ENCODE results near the gene MTMR2.

The MTMR2 gene

DNA sequence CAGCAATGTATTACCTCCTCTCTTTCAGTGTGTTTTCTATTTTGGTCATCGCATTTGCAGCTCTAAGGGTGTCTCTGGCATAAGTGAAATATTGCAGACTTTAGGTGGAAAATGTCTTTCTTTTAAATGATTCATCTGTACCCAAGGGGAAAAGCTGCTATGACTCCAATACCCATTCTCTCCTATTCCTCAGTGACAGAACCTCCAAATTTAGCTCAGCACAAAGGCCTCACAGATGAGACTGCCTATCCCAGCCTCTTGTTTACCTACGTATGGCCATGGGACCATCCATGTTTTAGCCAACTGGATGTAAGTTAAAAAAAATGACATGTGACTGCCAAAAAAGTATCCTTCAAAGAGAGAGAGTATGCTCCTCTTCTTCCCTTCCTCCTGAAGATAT lies 7.9 kb downstream of the MTMR2 start:
- DNase-seq (ENCODE audit: low spot score): no peak
- no peak for TF ChIP-seq CTCF (IDR thresholded peaks at IDR 0.05; ENCODE audit: extremely low read depth, insufficient read depth, missing control alignments)
- in situ Hi-C loops (cut with MboI; ENCODE audit: low pct_unique_long_range_greater_than_20kb, low sequenced_read_pairs, unreplicated experiment): no loop called here

GRCh38 chr11:95915051-95915450 lies 8.9 kb downstream of the MTMR2 start:
- DNase-seq (ENCODE audit: low spot score): no peak
- TF ChIP-seq CTCF (IDR thresholded peaks at IDR 0.05; ENCODE audit: extremely low read depth, insufficient read depth, missing control alignments): no peak
- in situ Hi-C loops (cut with MboI; ENCODE audit: low pct_unique_long_range_greater_than_20kb, low sequenced_read_pairs, unreplicated experiment): no loop called here

- in situ Hi-C loops (cut with MboI; ENCODE audit: low pct_unique_long_range_greater_than_20kb, low sequenced_read_pairs, unreplicated experiment): no loop called here
- TF ChIP-seq CTCF (IDR thresholded peaks at IDR 0.05; ENCODE audit: extremely low read depth, insufficient read depth, missing control alignments): no peak
- no peak for DNase-seq (ENCODE audit: low spot score)
Measured at GRCh38 chr11:95913830-95914615, 9.9 kb downstream of the MTMR2 start.

DNA sequence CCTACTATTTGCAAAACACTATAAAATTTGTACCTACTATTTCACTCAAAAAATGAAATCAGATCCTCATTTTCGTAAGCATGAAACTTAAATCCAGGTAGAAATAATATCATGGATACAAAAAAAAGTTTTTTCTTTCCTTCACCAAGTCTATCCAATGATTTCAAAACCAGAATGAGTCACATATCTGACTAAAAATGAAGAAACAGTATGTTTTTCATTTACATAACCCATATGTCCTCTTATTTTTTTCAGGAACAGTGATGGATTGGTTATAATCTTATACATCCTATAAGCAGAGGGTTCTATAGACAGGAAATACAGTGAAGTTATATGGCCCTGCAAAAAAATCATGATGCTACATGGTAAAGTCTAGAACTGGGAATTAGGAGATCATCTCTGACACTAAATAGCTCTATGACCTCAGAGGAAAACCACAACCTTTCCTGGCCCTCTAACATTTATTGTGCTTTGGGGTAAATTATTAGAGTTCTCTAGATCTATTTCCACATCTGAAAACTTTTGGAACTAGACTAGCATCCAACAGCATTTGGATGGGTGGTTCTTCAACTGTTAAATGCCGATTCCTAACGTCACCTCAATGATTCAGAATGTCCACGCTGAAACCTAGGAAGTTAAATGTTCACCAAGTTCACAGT lies 10.9 kb downstream of the MTMR2 start:
- TF ChIP-seq CTCF (IDR thresholded peaks at IDR 0.05; ENCODE audit: extremely low read depth, insufficient read depth, missing control alignments): no peak
- in situ Hi-C loops (cut with MboI; ENCODE audit: low pct_unique_long_range_greater_than_20kb, low sequenced_read_pairs, unreplicated experiment): no loop called here
- no peak for DNase-seq (ENCODE audit: low spot score)

- no peak for TF ChIP-seq CTCF (IDR thresholded peaks at IDR 0.05; ENCODE audit: extremely low read depth, insufficient read depth, missing control alignments)
- in situ Hi-C loops (cut with MboI; ENCODE audit: low pct_unique_long_range_greater_than_20kb, low sequenced_read_pairs, unreplicated experiment): no loop called here
- DNase-seq (ENCODE audit: low spot score): no peak
Measured at GRCh38 chr11:95911369-95911759, 12.5 kb downstream of the MTMR2 start.

DNA sequence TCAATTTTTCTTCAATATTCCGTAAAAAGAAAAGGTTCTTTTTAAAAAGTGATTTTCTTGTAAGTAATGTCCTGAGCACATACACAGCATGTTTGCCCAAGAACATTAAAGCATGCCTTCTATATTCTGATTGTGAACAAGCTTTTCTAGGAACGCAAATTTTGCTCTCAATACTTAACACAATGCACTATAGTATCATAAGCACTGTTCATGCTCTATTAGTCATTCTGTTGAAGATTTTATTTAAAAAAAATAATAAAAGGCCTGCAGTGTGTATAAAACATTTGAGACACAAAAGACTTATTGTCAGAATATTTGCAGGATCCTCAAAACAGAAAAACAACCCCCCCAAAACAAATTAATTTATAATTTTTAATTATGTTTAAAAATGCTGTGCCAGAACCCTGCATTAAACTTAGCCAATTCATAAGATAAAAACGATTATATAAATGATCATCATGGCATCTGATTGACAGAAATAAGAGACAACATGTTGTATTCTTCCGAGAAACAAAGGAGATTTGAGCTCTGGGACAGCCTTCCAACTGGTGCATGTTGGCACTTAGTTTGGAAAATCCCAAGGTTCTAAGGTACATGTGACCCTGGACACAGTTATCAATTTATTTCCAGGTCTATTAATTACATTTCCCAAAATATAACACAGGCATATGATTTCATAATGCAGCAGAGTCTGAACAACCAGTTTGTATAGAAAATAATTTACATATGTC lies 13.1 kb downstream of the MTMR2 start:
- in situ Hi-C loops (cut with MboI; ENCODE audit: low pct_unique_long_range_greater_than_20kb, low sequenced_read_pairs, unreplicated experiment): no loop called here
- no peak for DNase-seq (ENCODE audit: low spot score)
- TF ChIP-seq CTCF (IDR thresholded peaks at IDR 0.05; ENCODE audit: extremely low read depth, insufficient read depth, missing control alignments): no peak

Data from GM13977 (cell line).